Measurements from ENCODE around the gene PRR5. TPM values are rescaled to one million over a fixed set of nuclear protein-coding genes. Genes with fewer than 3 reads are reported as not detected.

PRR5 gene
- total and polyA plus RNA-seq, 2 of the 13 experiments (the other 11 are each of a cell fraction or from before 2014, with no cell fraction given): 11.6 to 27.5 TPM

DNA sequence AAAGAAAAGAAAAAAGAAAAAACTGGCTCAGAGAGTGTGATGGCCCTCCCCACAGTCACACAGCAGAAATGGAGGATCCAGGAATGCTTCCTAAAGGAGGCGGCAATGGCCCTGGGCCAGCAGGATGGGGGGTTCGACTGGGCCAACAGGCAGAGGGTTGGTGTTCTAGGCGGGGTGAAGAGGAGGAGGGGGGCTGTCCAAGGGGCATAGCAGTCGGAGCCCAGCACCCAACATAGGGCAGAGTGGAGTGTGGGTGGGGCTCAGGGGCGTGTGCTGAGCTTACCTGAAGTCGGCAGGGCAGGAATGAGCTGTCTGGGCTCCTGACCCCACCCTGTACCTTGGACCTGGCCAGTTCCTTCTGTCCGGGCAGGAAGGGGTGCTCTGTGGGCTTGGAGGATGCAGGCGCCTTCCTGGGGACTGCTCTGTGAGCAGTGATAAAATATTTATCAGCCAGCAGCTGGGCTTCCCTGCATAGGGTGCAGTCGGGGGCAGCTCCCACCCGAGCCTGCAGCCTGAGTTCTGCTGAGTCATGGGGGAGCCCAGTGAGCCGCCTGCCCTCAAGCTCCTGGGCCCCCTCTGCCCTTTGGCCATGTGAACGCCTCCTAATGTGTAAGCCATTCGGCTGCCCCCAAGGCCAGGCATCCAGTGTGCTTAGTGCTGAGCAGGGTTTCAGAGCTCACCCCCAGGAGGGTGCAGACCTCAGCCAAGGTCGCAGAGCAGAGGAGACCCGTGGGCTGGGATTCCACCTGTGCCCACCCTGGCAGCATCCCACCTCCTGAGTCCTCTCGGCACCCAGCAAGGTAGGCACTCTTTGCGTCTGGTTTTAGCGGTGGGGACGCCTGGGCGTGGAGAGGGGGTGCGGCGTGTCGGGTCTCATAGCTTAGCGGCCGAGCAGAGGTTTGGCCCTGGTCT lies 25.3 kb upstream of the PRR5 start (continued):
- TF ChIP-seq, protein P1, sequence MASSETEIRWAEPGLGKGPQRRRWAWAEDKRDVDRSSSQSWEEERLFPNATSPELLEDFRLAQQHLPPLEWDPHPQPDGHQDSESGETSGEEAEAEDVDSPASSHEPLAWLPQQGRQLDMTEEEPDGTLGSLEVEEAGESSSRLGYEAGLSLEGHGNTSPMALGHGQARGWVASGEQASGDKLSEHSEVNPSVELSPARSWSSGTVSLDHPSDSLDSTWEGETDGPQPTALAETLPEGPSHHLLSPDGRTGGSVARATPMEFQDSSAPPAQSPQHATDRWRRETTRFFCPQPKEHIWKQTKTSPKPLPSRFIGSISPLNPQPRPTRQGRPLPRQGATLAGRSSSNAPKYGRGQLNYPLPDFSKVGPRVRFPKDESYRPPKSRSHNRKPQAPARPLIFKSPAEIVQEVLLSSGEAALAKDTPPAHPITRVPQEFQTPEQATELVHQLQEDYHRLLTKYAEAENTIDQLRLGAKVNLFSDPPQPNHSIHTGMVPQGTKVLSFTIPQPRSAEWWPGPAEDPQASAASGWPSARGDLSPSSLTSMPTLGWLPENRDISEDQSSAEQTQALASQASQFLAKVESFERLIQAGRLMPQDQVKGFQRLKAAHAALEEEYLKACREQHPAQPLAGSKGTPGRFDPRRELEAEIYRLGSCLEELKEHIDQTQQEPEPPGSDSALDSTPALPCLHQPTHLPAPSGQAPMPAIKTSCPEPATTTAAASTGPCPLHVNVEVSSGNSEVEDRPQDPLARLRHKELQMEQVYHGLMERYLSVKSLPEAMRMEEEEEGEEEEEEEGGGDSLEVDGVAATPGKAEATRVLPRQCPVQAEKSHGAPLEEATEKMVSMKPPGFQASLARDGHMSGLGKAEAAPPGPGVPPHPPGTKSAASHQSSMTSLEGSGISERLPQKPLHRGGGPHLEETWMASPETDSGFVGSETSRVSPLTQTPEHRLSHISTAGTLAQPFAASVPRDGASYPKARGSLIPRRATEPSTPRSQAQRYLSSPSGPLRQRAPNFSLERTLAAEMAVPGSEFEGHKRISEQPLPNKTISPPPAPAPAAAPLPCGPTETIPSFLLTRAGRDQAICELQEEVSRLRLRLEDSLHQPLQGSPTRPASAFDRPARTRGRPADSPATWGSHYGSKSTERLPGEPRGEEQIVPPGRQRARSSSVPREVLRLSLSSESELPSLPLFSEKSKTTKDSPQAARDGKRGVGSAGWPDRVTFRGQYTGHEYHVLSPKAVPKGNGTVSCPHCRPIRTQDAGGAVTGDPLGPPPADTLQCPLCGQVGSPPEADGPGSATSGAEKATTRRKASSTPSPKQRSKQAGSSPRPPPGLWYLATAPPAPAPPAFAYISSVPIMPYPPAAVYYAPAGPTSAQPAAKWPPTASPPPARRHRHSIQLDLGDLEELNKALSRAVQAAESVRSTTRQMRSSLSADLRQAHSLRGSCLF (CRISPR knock-in tag; IDR thresholded peaks at IDR 0.05; ENCODE audit: borderline replicate concordance): no peak
- no peak for TF ChIP-seq SNAI1 (CRISPR knock-in tag; IDR thresholded peaks at IDR 0.05; ENCODE audit: borderline replicate concordance)
- no peak; the same call in 1 of the 2 replicates for TF ChIP-seq CBX5 (CRISPR knock-in tag; IDR thresholded peaks at IDR 0.05; ENCODE audit: borderline replicate concordance)
- TF ChIP-seq, protein P2, sequence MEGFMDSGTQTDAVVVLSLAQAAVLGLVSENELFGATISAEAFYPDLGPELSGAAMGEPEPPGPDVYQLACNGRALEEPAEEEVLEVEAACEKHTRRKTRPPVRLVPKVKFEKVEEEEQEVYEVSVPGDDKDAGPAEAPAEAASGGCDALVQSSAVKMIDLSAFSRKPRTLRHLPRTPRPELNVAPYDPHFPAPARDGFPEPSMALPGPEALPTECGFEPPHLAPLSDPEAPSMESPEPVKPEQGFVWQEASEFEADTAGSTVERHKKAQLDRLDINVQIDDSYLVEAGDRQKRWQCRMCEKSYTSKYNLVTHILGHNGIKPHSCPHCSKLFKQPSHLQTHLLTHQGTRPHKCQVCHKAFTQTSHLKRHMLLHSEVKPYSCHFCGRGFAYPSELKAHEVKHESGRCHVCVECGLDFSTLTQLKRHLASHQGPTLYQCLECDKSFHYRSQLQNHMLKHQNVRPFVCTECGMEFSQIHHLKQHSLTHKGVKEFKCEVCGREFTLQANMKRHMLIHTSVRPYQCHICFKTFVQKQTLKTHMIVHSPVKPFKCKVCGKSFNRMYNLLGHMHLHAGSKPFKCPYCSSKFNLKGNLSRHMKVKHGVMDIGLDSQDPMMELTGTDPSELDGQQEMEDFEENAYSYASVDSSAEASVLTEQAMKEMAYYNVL (CRISPR knock-in tag; IDR thresholded peaks at IDR 0.05; ENCODE audit: borderline replicate concordance): no peak
- TF ChIP-seq, protein P3, sequence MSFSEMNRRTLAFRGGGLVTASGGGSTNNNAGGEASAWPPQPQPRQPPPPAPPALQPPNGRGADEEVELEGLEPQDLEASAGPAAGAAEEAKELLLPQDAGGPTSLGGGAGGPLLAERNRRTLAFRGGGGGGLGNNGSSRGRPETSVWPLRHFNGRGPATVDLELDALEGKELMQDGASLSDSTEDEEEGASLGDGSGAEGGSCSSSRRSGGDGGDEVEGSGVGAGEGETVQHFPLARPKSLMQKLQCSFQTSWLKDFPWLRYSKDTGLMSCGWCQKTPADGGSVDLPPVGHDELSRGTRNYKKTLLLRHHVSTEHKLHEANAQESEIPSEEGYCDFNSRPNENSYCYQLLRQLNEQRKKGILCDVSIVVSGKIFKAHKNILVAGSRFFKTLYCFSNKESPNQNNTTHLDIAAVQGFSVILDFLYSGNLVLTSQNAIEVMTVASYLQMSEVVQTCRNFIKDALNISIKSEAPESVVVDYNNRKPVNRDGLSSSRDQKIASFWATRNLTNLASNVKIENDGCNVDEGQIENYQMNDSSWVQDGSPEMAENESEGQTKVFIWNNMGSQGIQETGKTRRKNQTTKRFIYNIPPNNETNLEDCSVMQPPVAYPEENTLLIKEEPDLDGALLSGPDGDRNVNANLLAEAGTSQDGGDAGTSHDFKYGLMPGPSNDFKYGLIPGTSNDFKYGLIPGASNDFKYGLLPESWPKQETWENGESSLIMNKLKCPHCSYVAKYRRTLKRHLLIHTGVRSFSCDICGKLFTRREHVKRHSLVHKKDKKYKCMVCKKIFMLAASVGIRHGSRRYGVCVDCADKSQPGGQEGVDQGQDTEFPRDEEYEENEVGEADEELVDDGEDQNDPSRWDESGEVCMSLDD (CRISPR knock-in tag; IDR thresholded peaks at IDR 0.05; ENCODE audit: borderline replicate concordance): peak; percentile 88
- TF ChIP-seq PHF20 (CRISPR knock-in tag; IDR thresholded peaks at IDR 0.05): no peak
- TF ChIP-seq SCMH1 (CRISPR knock-in tag; IDR thresholded peaks at IDR 0.05; ENCODE audit: borderline replicate concordance): no peak
- no peak for TF ChIP-seq HOXA9 (CRISPR knock-in tag; IDR thresholded peaks at IDR 0.05; ENCODE audit: borderline replicate concordance)
- no peak for TF ChIP-seq ZNF781 (CRISPR knock-in tag; IDR thresholded peaks at IDR 0.05; ENCODE audit: borderline replicate concordance, not compliant biosample characterization)
- no peak for TF ChIP-seq ZNF713 (CRISPR knock-in tag; IDR thresholded peaks at IDR 0.05)
- no peak for TF ChIP-seq HMG20B (CRISPR knock-in tag; conservative IDR thresholded peaks at IDR 0.05)
- TF ChIP-seq ZNF569 (CRISPR knock-in tag; IDR thresholded peaks at IDR 0.05; ENCODE audit: borderline replicate concordance): no peak
- no peak for TF ChIP-seq ZBTB3 (CRISPR knock-in tag; IDR thresholded peaks at IDR 0.05; ENCODE audit: borderline replicate concordance, low read depth)
- TF ChIP-seq HOXD1 (CRISPR knock-in tag; IDR thresholded peaks at IDR 0.05): 0 out of 2 replicates have a peak, but pooled peaks have one; percentile 42
- peak; percentile 45; the same call in 1 of the 2 replicates for TF ChIP-seq RBFOX2 (IDR thresholded peaks at IDR 0.05; ENCODE audit: low read depth, low read length)
- TF ChIP-seq U2AF1 (optimal IDR thresholded peaks at IDR 0.05; ENCODE audit: low read depth, low read length): no peak
